ENCODE data around the gene CHAD.

The CHAD gene

DNA sequence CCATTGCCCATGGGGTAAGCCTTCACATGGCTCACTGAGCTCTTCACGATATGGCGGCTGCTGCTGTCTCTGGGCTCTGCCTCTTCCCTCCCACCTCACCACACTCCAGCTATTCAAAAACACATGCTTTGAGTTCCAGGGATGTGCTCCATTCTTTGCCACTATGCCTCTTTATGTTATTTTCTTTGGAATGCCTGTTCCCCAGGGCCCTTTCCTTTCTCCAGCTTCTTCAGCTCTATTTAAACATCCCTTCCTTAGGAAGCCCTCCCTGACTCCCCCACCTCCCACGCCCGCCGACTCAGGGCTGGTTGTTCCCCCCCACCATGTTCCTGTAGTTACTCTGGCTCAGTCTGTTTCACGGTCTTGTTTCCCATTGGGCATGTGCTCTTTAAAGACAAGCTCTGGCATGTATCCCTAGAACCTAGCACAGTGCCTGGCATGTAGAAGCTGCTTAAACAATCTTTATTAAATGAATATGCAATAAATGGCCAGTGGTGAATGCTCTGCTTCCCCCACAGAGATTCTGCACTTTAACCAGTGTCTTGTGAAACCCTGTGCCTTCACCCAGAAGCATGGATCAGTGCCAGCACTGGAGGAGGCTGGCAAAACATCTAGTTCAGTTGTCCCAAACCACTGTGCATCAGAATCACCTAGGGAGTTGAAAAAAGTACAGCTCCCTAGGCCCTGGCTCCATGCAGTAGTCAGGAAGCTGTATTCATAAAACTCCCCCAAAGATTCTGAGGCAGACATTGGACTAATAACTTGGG lies 46.4 kb upstream of the CHAD start:
- H3K79me2 ChIP-seq (ENCODE audit: insufficient read depth, low read length), result no peaks in the 10 kb centered on the region
- no peak overlapping the region for H3K4me2 ChIP-seq (ENCODE audit: low read depth, low read length, poor library complexity, severe bottlenecking)
- no peaks in the 10 kb centered on the region for H3F3A ChIP-seq (ENCODE audit: insufficient read depth)
- H3K9me2 ChIP-seq (replicated peaks; ENCODE audit: insufficient read depth, low read length), result no peaks in the 10 kb centered on the region
- no peak overlapping the region for H3K9ac ChIP-seq (ENCODE audit: low read length)
- no peak overlapping the region for H2AFZ ChIP-seq (ENCODE audit: low read depth, low read length, severe bottlenecking)
- H3K4me3 ChIP-seq (ENCODE audit: insufficient read depth, low read length, poor library complexity, severe bottlenecking), result no peak overlapping the region
- no peaks in the 10 kb centered on the region for H3K27me3 ChIP-seq (ENCODE audit: low read length)
- H4K20me1 ChIP-seq (ENCODE audit: low read depth, low read length), result no peaks in the 10 kb centered on the region
- H3K9me3 ChIP-seq (ENCODE audit: insufficient read depth, low read length), result no peaks in the 10 kb centered on the region
- no peak overlapping the region for H3K27ac ChIP-seq (ENCODE audit: low read depth, low read length)
- TF ChIP-seq EZH2phosphoT487 (conservative IDR thresholded peaks at IDR 0.05; ENCODE audit: low read length), result no peak
- no peak for TF ChIP-seq CTCF (IDR thresholded peaks at IDR 0.05; ENCODE audit: insufficient read depth, low read length, poor library complexity, severe bottlenecking)
- no peaks in the 10 kb centered on the region for H3K36me3 ChIP-seq (ENCODE audit: low read length)

GRCh38 chr17:50514388-50514787 lies 45.7 kb upstream of the CHAD start:
- no peak for TF ChIP-seq CTCF (IDR thresholded peaks at IDR 0.05; ENCODE audit: insufficient read depth, low read length, poor library complexity, severe bottlenecking)
- no peaks in the 10 kb centered on the region for H3K36me3 ChIP-seq (ENCODE audit: low read length)
- no peaks in the 10 kb centered on the region for H3F3A ChIP-seq (ENCODE audit: insufficient read depth)
- no peaks in the 10 kb centered on the region for H3K9me3 ChIP-seq (ENCODE audit: insufficient read depth, low read length)
- H3K9ac ChIP-seq (ENCODE audit: low read length), result no peak overlapping the region
- H3K4me2 ChIP-seq (ENCODE audit: low read depth, low read length, poor library complexity, severe bottlenecking), result no peak overlapping the region
- H3K27ac ChIP-seq (ENCODE audit: low read depth, low read length), result no peak overlapping the region
- no peaks in the 10 kb centered on the region for H3K79me2 ChIP-seq (ENCODE audit: insufficient read depth, low read length)
- H3K9me2 ChIP-seq (replicated peaks; ENCODE audit: insufficient read depth, low read length), result no peaks in the 10 kb centered on the region
- H4K20me1 ChIP-seq (ENCODE audit: low read depth, low read length), result no peaks in the 10 kb centered on the region
- no peaks in the 10 kb centered on the region for H3K27me3 ChIP-seq (ENCODE audit: low read length)
- H3K4me3 ChIP-seq (ENCODE audit: insufficient read depth, low read length, poor library complexity, severe bottlenecking), result no peak overlapping the region
- H2AFZ ChIP-seq (ENCODE audit: low read depth, low read length, severe bottlenecking), result no peak overlapping the region

- no peaks in the 10 kb centered on the region for H3F3A ChIP-seq (ENCODE audit: insufficient read depth)
- H3K4me3 ChIP-seq (ENCODE audit: insufficient read depth, low read length, poor library complexity, severe bottlenecking), result no peak overlapping the region
- H3K36me3 ChIP-seq (ENCODE audit: low read length), result no peaks in the 10 kb centered on the region
- no peaks in the 10 kb centered on the region for H3K9me3 ChIP-seq (ENCODE audit: insufficient read depth, low read length)
- TF ChIP-seq EZH2phosphoT487 (conservative IDR thresholded peaks at IDR 0.05; ENCODE audit: low read length) (no peak), CTCF (IDR thresholded peaks at IDR 0.05; ENCODE audit: insufficient read depth, low read length, poor library complexity, severe bottlenecking) (no peak)
- H4K20me1 ChIP-seq (ENCODE audit: low read depth, low read length), result no peaks in the 10 kb centered on the region
- H3K27me3 ChIP-seq (ENCODE audit: low read length), result no peaks in the 10 kb centered on the region
- no peak overlapping the region for H3K9ac ChIP-seq (ENCODE audit: low read length)
- no peak overlapping the region for H3K27ac ChIP-seq (ENCODE audit: low read depth, low read length)
- H3K9me2 ChIP-seq (replicated peaks; ENCODE audit: insufficient read depth, low read length), result no peaks in the 10 kb centered on the region
- no peaks in the 10 kb centered on the region for H3K79me2 ChIP-seq (ENCODE audit: insufficient read depth, low read length)
- H2AFZ ChIP-seq (ENCODE audit: low read depth, low read length, severe bottlenecking), result no peak overlapping the region
- no peak overlapping the region for H3K4me2 ChIP-seq (ENCODE audit: low read depth, low read length, poor library complexity, severe bottlenecking)
Observed at GRCh38 chr17:50513495-50513894, 44.8 kb upstream of the CHAD start.

Data from SU-DHL-6 (cell line).